NCI-H128 (cell line): ENCODE results near the gene RFNG.

Experiments
- DNase-seq: peaks from one replicate; lab custom pipeline; 2025; ENCODE audit not compliant: unreplicated experiment; lab: John Stamatoyannopoulos, UW

The RFNG gene

DNA sequence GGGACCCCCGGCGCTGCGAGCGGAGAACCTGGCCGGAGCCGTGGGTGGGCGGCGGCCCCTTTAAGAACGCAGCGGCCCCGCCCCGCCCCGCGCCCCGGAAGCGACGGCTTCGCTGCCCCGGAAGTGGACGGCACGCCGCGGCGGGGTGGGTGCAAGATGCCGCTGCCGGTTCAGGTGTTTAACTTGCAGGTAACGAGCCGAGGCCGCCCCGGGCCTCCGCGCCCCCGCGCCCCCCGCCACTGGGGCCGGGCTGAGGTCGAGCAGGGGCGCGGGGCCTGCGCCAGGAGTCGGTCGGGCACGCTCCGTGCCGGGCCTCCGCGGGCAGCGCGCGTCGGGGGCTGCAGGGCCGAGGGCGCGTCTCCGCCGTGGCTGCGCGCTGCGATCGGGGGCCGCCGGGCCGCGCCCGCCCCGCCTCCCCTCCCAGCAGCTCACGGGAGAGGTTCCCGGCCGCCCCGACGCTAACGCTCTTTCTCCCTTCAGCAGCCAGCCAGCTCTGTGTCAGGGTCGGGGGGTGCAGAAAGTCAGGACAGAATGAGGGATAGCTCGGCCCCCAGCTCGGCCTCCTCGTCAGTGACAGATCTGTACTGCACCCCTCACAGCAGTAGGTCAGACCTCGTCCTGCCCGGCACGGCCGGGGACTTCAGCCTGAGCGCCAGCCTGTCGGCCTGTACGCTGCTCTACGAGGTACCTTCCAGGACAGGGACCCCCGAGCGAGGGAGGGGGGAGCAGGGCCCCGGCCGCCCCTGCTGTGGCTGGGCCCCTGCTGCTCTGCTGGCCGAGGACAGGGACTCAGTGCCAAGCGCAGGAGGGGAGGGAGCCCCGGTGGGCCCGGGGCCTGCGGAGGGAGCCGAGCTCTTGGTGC lies at the start of gene RFNG, which contains the start of gene GPS1:
TSS of gene RFNG (minus strand) at position 36 of the 862 bp plus-strand sequence. CDS start 45 bp downstream, outside the sequence.
TSS of gene GPS1 (plus strand) at position 123 of the 862 bp plus-strand sequence. CDS start at position 157, 34 bp downstream.
- no peak for DNase-seq

- no peak for DNase-seq
Observed at GRCh38 chr17:82101301-82101715, 49.7 kb upstream of the RFNG start.

DNA sequence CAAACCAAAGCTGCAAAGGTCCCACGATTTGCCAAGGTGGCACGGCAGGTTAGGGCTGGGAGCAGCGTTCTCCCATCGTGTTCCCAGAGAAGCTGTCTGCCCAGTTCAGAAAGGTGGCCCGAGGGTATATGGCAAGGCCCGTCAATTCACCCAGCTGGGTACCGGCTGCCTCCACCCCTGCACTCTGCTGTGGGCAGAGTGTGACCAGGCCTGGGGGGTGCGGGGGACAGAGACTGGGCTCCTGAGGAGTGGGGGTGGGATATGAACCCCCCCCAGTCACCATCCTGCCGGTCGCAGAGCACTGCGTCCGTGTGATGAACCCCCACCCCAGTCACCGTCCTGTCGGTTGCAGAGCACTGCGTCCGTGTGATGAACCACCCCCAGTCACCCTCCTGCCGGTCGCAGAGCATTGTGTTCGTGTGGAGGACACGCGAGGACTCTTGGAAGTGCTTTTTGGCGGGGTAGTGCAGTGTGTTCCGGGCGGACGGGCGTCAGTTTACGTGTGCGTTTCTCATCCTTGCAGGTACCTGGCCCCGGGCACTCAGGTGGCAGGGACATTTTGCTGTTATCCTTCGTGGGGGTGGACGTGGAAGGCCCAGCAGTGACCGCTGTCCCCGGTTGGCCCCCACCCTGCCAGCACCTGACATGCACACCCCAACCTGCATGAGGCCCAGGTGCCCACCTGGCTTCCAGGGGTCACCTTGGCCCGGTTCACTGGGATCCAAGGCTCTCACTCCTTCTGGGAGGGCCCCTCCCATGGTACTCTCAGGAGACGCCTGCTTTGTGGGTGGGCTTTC lies 49.1 kb upstream of the RFNG start:
- no peak for DNase-seq

DNA sequence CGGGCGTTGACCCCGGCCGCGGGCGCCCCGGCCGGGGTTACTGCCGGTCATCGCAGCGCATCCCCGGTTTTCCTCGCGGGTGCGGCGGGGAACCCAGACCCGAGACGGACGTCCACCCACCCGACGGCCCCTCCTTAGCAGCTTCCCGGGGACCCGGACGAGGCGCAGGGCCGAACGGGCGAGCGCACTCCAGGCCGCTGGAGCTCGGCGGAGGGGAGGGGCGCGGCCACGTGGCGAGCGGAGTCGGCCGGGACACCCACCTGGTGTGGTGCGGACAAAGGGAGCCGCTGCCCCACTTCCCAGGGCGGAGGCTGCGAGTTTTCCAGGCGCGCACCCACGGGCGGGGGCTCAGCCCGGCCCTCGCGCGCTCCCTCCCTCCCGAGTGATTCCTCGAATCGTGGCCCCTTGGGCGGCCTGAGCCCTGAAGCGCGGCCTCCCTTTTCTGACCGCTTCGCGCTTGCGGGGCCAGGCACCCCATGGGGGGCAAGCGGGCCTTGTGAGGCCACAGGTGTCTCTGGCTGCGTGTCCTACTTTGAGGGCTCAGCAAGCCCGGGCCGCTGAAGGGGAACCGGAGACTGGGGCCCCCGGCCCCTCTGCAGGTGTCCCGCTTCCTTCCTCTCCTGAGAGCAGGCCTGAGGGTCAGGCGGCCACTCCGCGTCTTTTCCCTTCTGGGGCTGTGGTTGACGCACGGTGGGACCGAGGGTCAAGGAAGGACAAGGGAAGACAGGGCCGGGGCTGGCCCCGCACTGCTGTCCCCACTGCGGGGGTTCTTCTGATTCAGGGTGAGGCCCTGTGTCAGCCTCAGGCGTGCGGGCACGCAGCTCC lies 47.5 kb upstream of the RFNG start:
- no peak for DNase-seq

DNA sequence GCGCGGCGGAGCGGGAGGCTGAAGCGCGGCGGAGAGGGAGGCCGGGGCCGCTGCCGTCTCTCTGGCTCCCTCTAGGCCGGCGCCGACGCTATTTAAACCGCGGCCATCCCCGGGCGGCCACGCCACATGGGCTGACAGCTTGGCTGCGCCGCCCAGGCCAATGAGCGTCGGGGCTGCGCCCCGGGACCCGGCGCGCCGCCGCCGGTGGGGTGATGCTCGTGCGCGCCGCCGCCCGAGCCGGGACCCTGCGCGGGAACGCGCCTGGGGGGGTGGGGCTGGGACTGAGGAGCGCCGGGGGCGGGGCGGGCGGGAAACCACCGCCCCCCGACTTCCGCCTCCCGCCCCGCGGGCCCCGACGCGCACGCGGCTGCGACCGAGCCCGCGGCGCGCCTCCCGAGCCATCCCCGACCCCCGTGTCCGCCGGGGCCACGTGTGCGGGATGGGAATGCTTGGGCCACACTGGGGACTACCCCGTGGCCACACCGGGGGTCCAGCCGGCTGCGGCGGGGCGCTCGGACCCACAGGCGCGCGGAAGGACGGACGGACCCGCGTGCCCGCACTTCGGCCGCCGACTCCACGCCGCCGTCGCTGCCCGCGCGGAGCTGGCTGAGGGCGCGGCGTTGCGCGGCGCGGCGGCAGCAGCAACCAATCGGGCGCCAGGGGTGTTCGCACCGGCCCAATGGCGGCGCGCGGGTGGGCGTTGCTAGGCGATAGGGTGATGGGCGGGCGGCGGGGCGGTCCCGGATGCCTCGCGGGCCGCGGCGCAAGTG lies 46.7 kb upstream of the RFNG start, which contains the start of gene FASN:
TSS of gene FASN (minus strand) at position 68 of the 770 bp plus-strand sequence. CDS start 1,791 bp downstream, outside the sequence.
- peak; percentile 72 for DNase-seq

- no peak for DNase-seq
Observed at GRCh38 chr17:82097919-82098168, 46.2 kb upstream of the RFNG start.

- no peak for DNase-seq
Observed at GRCh38 chr17:82097184-82097918, 45.7 kb upstream of the RFNG start.

GRCh38 chr17:82096709-82097183 lies 45.1 kb upstream of the RFNG start:
- DNase-seq, result no peak

DNA sequence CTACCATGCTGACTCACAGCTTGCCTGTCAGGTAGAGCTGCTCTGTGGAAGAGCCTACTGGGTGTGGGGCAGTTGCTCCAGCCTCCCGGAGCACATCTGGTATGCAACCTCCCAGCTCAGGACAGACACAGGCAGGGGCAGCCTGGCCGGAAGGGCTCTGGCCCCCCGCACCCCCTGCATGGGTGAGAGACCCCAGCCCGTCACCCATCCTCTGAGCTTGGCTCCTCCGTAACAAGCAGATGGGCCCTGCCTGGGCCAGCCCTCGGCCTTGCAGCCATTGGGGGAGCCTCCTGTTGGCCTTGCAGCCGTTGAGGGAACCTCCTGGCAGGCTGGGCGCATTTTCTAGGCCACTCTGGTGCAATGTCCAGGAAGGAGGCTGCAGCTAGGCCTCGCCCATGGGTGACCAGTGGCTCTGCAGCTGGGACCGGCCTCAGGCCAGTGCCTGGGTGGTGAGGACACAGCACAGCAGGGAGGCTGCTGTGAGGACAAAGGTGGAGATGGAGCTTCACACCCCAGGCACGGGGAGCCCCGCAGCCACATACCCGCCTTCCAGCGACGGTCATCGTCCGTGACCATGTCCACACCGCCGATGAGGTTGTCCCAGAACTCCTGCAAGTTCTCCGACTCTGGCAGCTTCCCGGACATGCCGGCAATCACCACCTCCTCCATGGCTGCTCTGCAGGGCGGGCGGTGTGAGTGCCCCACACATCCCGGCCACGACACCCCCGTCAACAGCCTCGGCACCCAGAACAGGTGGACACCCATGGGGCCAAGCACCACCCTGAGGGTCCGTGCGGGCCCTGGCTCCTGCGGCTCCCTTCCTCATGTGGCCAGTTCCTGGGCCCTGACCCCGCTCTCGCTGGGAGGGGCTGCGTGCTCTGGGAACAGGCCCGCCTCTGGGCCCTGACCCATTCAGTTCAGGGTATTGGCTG lies 44.4 kb upstream of the RFNG start:
- DNase-seq, result no peak

GRCh38 chr17:82094931-82095776 lies 43.5 kb upstream of the RFNG start:
- no peak for DNase-seq

DNA sequence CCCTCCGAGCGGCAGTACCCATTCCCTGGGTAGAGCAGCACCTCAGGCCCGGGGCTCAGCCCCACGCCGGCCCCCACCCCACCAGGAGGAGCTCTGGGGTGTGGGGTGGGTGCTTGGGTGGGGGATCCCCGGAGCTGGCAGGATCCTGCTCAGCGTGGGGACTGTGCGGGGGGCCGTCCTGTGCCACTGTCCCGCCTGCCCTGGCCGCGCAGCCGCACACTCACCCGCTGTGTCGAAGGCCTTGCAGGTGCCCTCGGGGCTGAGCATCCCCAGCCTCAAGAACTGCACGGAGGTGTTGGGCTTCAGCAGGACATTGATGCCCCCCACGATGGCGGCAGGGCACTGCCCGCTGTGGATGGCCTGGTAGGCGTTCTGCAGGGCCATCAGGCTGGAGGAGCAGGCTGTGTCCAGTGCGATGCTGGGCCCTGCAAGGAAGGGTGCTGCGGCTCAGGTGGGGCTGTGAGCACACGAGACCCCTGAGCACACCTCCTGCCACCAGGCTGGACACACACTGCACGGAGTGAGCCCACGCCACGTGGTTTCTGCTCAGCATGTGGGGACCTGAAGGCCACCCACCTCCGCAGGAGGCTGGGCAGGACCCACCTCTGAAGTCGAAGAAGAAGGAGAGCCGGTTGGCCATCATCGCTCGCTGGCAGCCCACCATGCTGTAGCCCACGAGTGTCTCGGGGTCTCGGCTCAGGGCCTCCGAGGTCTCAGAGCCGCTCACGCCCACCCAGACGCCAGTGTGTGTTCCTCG lies 41.6 kb upstream of the RFNG start:
- DNase-seq, result no peak

DNA sequence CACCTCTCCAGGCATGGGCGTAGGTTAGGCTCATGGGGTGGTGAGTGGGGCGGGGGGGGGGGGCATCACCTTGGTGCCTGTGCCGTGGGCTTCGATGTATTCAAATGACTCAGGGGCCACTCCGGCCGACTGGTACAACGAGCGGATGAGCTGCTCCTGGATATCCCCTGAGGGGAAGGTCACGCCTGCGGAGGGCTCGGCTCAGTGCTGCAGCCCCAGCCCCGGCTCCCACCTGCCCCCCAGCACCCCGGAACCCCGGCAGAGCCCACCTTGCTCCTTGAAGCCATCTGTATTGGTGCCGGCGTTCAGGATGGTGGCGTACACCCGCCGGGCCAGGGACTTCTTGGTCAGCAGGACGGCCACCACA lies 41.0 kb upstream of the RFNG start:
- no peak for DNase-seq

DNA sequence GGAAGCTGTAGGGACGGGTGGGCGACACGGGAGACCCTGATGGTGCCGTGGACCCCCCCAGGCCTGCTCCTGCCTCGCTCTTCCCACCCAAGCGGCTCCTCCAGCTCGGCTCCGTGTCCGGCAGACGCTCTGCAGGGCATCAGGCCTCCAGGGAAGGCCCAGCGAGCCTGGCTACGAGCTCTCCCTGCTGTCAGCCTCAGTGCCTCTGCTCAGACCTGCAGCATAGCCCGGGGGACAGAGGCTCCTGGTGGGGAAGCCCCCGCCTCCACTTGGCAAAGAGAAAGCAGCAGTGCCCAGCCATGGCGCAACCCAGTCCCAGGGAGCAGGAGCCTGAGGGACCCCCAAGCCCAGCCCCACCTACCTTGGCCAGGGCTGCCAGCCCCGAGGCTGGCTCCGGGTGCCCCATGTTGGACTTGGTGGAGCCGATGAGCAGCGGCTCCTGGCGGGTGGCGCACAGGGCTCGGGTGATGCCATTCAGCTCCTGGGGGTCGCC lies 40.5 kb upstream of the RFNG start:
- DNase-seq, result no peak

DNA sequence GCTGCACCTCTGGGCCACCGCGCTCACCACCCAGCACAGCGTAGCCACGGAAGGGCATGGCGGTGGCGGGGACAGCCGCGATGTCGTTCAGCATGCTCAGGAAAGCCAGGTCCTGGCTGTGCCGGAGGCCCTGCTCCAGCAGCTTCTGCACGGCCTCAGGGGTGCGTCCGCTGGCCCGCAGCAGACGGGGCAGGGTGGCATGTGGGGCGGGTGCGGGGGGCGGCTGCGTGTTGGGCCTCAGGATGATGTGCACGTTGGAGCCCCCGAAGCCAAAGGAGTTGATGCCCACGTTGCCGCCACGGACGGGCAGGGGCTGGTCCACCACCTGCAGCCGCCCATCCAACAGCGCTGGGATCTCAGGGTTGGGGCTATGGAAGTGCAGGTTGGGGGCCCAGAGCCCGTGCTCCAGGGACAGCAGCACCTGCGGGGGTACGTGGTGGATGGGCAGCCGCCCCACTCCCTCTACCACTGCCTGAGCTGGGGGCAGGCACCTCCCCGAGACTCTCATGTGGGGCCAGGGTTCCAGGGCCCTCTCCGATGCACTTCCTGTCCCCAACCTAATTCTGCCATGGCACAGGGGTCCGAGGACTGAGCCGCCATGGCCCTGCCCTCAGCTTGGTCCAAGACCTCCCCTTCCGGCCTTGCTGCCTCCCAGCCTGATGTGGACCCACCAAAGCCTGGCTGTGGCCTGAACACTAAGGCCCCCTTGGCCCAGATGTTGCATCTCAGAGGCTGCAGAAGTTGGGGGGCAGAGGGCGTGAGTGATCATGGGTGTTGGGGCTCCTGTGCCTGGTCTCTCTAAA lies 39.9 kb upstream of the RFNG start:
- no peak for DNase-seq

DNA sequence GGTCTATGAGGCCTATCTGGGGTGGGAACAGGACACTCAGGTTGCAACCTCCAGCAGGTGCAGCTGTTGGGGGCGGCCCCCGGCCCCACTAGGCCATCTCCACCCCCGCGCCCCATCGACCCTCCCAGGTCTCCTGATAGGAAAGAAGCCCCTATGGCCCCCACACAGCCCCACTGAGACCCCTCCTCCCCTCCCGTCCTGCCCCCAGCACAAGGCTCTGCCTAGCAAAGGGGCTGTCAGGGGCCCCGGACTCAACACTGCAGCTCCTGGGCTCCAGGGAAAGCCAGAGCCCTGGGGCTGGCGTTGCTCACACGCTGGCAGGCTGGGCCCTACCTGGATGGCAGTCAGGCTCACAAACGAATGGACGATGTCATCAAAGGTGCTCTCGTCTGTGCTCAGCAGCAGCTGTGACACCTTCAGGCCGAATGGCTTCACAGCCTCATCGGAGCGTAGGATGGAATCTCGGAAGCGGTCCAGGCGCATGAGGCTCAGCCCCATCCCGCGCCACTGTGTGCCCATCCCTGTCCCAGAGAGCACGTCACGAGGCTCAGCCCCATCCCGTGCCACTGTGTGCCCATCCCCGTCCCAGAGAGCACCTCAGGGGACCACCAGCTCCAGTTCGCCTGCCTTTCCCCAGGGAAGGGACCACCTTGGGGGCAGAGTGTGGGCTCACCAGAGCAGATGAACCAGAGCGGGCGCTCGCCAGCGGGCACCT lies 39.1 kb upstream of the RFNG start:
- no peak for DNase-seq
